Sigmoid colon (tissue), 4 donors: ENCODE results near the gene TNFRSF19.

ENCODE experiments used
- EP300 ChIP-seq, 4 donors: sonication (generic); formaldehyde crosslinking; IDR thresholded peaks; one replicate each; pipeline ENCODE4 v1.6.1; 2017; ENCODE audit warnings: antibody characterized with exemption in 4 of 4
- TF ChIP-seq, protein P1 (sequence below), 4 experiments: fragments of 450-650 bp in 3 of 4; fragments of 200-600 bp in 1 of 4; IDR thresholded peaks; one replicate each; pipeline ENCODE4 v1.5.1; 2016 to 2019; ENCODE audit warnings: antibody characterized with exemption in 4 of 4, mild to moderate bottlenecking in 3 of 4, moderate library complexity in 2 of 4

DNA sequence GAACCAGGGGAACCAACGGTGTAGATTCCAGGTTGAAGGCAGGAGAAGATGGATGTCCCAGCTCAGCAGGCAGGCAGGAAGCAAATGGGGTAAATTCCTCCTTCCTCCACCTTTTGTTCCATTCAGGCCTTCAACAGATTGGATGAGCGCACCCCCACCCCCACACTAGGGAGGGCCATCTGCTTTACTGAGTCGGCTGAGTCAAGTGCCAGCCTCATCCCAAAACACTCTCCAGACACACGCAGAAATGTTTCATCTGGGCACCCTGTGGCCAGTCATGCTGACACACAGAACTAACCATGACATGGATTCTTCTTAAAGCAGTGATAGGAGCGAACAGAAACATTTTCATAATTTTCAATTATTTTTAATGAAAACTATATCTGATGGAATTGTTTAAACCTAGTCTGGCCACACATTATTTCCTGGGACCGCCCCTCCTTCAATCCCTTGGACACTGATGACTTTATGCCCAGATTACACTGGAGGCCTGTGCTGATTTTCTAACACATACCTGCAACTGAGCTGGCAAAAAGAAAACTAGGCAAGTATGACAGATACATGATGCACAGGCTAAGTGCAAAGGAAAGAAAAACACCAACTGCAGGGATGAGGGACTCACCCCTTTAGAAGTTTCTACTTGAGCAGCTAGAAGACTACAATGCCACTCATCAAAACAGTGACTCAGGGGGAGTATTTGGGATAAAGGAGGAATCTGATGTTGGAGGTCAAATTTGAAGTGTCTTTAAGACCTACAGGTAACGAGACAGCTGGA, 154.2 kb downstream of the TNFRSF19 start:
- TF ChIP-seq, protein P1, sequence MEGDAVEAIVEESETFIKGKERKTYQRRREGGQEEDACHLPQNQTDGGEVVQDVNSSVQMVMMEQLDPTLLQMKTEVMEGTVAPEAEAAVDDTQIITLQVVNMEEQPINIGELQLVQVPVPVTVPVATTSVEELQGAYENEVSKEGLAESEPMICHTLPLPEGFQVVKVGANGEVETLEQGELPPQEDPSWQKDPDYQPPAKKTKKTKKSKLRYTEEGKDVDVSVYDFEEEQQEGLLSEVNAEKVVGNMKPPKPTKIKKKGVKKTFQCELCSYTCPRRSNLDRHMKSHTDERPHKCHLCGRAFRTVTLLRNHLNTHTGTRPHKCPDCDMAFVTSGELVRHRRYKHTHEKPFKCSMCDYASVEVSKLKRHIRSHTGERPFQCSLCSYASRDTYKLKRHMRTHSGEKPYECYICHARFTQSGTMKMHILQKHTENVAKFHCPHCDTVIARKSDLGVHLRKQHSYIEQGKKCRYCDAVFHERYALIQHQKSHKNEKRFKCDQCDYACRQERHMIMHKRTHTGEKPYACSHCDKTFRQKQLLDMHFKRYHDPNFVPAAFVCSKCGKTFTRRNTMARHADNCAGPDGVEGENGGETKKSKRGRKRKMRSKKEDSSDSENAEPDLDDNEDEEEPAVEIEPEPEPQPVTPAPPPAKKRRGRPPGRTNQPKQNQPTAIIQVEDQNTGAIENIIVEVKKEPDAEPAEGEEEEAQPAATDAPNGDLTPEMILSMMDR (IDR thresholded peaks at IDR 0.05) = no peak
- no peak for TF ChIP-seq EP300 (IDR thresholded peaks at IDR 0.05)
